Raji (cell line): Measurements from ENCODE around the gene SNX30.

Experiments
- POLR2A ChIP-seq: IDR thresholded peaks from 2 replicates; pipeline ENCODE4 v1.6.1; 2011; ENCODE audit warnings: low read depth, low read length, control low read depth; ENCODE audit not compliant: insufficient read depth

SNX30 gene

DNA sequence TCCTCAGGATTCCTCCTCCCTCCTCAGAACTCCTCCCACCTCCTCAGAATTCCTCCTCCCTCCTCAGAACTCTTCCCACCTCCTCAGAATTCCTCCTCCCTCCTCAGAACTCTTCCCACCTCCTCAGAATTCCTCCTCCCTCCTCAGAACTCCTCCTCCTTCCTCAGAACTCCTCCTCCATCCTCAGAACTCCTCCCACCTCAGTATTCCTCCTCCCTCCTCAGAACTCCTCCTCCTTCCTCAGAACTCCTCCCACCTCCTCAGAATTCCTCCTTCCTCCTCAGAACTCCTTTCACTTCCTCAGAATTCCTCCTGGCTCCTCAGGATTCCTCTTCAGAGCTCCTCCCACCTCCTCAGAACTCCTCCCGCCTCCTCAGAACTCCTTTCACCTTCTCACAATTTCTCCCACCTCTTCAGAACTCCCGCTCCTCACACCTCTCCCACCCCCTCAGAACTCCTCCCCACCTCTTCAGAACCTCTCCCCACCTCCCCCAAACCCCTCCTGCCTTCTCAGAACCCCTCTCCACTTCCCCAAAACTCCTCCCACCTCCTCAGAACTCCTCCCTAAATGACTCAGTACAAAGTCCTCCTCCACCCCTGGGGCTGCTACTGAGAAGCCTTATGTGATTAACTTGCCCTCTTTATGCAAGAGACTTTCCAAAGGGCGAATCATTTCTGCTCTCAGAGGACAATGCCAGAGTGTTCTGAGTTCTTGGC lies 116.9 kb downstream of the SNX30 start:
- no peak for TF ChIP-seq POLR2A

GRCh38 chr9:112868461-112868860 lies 117.9 kb downstream of the SNX30 start:
- no peak for TF ChIP-seq POLR2A

DNA sequence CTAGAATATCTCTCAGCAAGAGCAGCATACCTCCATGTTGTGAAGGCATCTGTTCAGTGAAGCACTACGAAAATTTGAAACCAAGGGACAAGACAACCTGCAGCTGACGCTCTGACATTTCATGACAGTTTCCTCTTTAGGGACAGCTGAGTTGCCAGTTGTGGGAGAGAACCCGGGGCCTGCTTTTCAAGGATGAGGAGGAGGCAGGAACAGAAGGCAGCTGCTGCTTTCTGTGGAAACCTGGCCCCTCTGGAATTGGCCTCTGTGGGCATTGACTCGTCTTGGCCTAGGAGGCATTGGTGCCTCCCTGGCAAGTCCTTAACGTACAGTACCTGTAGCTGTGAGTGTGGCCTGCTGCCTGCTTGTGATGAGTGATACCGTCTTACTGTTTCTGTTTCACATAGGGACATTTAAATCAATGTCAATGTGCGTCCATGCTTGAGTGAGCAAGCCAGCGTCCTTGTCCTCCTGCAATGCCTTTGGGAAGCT lies 118.5 kb downstream of the SNX30 start:
- no peak for TF ChIP-seq POLR2A

- TF ChIP-seq POLR2A, result no peak
These were observed 119.4 kb downstream of the SNX30 start for GRCh38 chr9:112869917-112870316.

DNA sequence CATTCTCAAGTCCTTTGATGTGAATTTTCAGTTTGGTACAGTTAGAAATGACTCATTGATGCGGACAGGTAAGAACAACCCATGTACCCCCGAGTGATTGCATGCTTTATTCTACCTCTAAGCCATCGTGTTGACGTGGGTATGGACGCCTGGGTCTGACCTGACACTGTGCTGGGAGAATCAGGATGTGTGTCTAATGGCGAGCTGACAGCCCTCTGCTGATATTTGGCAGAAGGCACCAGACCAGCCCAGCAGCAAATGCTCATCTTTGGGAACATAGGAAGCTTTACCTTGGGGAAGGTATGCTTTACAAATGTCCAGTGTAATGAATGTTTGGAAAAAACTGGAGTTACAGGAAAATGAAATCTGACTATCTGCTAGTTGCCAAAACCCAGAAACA lies 120.0 kb downstream of the SNX30 start:
- no peak for TF ChIP-seq POLR2A

- TF ChIP-seq POLR2A, result no peak
These were observed 121.5 kb downstream of the SNX30 start for GRCh38 chr9:112872019-112872418.

DNA sequence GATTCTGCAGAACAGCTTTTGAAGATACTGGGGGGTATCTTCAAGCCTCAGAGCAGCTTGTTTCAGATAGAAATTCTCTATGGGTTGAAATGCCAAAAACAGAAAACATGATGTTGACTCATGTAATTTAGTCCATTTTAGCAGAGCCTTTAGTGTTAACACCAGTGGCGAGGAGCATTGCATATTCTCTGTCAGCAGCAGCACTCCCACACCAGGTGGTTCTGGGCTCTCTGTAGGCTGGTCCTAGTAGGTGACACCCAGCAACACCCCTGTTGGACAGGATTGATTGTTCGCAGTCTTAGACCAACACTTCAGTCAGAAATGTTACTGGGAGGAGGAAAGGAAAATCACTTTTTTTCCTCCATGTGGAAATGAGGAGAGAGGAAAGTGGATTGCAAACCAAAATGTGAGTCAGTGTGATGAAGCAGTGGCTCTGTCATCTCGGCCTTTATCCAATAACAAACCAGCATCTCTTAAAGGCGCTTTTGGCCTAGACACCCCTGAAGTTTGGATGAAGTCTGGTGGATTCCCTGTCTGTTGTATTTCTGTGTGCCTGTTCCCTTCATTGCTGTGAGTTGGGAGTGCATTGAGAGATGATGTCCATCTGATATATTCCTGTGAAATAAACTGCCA lies 123.3 kb downstream of the SNX30 start:
- TF ChIP-seq POLR2A, result no peak

DNA sequence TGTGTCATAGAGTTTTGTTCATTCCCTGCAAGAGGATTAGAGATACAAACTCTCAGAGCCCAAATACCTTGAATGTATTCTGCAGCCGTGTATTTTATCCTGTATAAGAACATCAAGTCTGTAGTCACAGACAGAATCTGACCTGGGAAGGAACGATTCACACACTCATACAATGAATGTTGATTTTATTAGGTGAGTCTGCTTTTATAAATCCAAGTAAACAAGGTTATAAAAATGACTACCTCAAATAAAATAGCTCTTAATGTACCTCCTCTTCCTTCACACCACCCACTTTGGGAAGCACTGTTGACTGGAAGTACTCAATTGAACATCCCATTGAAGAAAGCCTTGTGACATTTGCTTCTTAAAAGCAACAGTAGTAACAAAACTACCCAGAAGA lies 128.2 kb downstream of the SNX30 start:
- no peak for TF ChIP-seq POLR2A

GRCh38 chr9:112880650-112881049 lies 130.1 kb downstream of the SNX30 start:
- no peak for TF ChIP-seq POLR2A

DNA sequence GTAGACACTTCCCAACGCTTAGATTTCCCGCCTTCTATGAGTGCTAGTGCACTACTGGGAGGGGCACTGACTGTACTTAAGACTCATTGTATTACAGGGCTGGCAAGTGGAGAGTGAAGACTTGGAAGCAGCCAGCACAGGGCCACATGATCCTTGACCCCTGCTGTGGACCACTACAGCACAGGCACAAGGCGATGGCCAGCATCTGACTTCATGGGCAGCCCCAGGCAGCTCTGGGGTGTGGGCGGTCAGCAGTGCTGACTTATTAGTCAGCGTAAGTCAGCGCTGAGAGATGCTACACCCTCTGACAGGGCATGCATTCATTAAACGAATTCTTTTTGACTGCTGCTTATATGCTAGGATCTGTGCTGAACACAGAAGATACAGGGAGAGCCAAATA lies 130.8 kb downstream of the SNX30 start:
- TF ChIP-seq POLR2A, result no peak

DNA sequence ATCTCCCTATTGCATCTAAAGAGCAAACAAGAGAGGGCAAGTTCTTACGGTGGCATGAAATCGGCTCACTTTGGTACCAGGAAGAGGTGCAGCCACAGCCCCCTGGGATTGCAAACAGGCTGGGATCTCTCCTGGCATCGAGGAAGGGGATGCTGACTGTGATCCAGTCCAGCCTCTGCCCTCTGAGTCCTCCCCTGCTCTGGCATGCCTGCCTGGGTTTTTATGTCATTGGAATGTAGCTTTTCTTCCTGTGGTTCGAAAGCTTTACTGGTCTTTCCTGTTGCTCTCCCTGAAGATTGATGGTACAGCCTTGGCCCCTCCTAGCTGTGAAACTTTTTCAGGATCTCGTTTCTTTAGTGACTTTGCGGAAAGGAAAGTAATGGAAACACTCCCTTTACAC lies 133.5 kb downstream of the SNX30 start:
- TF ChIP-seq POLR2A, result no peak

GRCh38 chr9:112884721-112885120 lies 134.2 kb downstream of the SNX30 start:
- TF ChIP-seq POLR2A, result no peak

GRCh38 chr9:112885324-112885723 lies 134.8 kb downstream of the SNX30 start:
- no peak for TF ChIP-seq POLR2A

- no peak for TF ChIP-seq POLR2A
These were observed 135.8 kb downstream of the SNX30 start for GRCh38 chr9:112886351-112886750.

GRCh38 chr9:112887381-112887780 lies 136.8 kb downstream of the SNX30 start:
- no peak for TF ChIP-seq POLR2A
